SK-N-DZ (cell line): ENCODE data around the gene RPL13.

Source experiments
- small RNA-seq, 2 experiments: library from RNA; depleted of rRNA; stranded (forward); fragments of <200 nt; gene quantifications; one replicate each; pipeline ENCODE3, GENCODE V24; 2014

RPL13 gene

Small RNAs within 50 kb of the gene (small RNA-seq; reads per million reads assigned to genes)
- gene SNORD68: 0 reads per million in 2 experiments
